ENCODE measurements around the gene F13A1.
"Not testable (repeated sequence)": the region's sequence is repeated elsewhere in the genome, so short reads cannot be mapped to it uniquely, and the experiment has no call there.

F13A1 gene

DNA sequence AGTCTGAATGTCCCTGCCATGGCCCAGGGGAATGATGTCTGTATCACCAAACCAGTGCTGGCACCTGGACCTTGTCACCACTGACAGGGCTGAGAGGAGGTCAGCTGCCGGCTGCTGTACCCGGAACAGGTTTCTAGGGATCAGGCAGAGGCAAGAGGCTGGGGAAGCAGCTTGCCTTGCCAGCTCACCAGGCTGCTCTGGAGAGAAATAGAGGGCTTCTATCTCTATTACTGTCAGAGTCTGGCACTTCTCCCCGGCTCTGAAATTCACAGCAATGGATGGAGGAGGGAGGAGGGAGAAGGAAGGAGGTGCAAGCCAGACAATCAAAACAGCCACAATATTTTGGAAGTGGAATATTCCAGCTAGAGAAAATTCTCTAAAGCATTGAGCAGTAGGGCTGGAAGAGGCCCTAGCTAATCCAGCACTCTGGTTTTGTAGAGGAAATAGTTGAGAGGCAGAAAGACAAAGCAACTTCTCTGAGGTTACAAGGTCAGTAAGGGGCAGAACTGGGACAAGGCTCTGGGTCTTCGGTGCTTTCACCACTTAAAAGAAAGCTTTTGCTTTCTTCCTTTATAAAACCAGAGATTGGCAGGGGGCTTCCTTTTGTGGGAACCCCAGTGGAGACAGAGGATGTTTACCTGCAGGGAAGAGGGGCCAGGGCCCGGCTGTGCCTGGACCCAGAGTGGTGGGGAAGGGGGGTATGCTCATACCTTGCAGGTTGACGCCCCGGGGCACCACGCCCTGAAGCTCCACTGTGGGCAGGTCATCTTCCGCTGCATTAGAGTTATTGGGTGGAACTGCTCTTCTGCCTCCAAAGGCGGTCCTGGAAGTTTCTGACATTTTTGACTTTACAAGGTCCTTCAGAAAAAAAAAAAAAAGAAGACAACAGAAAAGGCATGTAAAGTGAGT, 2.4 kb downstream of the F13A1 start:
- DNase-seq: peak in 1 of 2 donors; percentile 45

DNA sequence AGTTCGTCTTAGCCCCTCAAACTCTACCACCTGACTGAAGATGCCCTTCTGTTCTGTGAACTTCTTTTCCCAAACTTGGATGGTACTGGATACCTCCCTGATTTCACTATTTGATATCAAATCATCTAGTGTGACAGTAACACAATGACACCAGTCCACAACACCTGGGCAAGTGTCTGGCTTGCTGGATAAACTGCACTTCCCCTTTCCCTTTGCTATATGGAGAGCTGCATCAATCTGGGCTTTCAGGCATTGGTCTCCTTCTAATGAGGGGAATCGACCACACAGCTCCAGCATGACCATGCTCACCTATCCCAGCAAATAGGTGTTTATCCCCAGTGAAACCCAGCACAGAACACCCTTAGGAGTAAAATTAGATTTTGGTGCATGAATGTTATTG, 3.1 kb downstream of the F13A1 start:
- DNase-seq: no peak

- no peak for DNase-seq
These were observed 4.8 kb downstream of the F13A1 start for GRCh38 chr6:6315660-6316059.

GRCh38 chr6:6314596-6314995, 5.9 kb downstream of the F13A1 start:
- DNase-seq: no peak

- DNase-seq: no peak
These were observed 7.5 kb downstream of the F13A1 start for GRCh38 chr6:6312901-6313441.

DNA sequence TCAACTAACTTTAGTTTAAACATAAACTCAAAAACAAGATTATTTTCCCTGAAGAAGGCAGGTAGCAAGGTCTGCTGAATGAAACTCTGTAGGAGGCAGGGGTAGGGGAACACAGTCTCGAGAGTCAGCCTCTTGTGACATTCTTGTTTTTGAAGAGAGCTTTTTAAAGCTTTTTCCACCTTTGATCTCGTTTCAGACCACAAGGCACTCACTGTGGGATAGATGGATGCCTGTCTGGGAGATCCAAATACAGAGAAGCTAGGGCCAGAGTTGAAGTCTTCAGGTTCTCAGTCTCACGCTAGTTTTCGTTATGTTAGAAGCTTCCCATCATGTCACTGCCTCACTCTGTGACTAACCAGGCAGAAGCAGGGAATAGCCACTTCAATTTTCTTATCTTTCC, 14.9 kb downstream of the F13A1 start:
- DNase-seq: no peak

GRCh38 chr6:6300383-6300782, 20.1 kb downstream of the F13A1 start:
- not testable (repeated sequence) for DNase-seq

DNA sequence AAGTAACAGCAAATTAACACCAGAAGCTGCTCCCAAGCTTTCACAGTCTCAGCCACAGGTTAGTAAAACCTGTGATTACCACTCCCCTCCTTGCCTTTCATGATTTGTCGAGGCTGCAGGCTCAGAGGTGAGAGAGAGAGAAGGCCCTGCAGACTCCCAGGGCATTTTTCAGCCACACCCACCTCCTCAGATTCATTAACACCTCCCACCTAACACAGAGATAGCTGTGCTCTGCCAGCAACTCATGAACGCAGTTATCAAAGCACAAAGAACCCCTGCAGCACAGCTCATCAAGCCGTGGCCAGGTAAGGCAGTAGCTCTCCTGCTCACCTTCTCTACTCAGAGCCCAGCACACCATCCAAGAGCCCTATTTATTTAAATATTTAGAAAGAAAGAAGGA, 27.1 kb downstream of the F13A1 start:
- DNase-seq: no peak

GRCh38 chr6:6287415-6287814, 33.0 kb downstream of the F13A1 start:
- no peak for DNase-seq

- DNase-seq: no peak
These were observed 34.8 kb downstream of the F13A1 start for GRCh38 chr6:6285679-6286078.

- DNase-seq: no peak
These were observed 36.1 kb downstream of the F13A1 start for GRCh38 chr6:6284221-6284966.

- no peak for DNase-seq
These were observed 36.7 kb downstream of the F13A1 start for GRCh38 chr6:6283746-6284145.

GRCh38 chr6:6282716-6283115, 37.7 kb downstream of the F13A1 start:
- no peak for DNase-seq

- DNase-seq: no peak
These were observed 43.0 kb downstream of the F13A1 start for GRCh38 chr6:6277413-6277812.

DNA sequence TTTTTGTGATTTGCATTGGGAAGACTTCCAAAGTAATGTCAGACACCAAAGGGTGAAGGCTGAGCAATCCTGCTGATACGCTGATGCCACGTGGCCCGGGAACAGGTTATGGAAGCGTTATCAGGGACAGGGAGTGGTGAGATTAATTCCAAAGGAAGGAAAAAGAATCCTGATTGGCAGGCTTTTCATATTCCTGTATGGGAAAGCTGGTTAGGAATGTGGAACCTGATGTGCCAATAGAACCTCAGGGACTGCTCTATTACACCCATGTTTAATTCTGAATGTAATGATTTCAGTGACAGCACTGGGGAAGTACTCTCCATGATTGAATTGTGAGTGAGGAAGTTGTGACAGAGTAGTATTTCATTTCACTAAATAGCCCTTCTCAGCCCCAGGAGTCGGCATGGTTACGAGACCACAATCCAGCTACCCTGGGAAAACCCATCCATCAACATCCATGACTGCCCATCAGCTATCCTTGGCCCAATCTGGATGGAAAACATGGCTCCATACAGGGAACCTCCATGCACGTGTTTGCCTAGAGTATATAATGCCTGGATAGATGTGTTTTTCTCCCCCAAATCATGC, 49.4 kb downstream of the F13A1 start:
- no peak for DNase-seq

DNA sequence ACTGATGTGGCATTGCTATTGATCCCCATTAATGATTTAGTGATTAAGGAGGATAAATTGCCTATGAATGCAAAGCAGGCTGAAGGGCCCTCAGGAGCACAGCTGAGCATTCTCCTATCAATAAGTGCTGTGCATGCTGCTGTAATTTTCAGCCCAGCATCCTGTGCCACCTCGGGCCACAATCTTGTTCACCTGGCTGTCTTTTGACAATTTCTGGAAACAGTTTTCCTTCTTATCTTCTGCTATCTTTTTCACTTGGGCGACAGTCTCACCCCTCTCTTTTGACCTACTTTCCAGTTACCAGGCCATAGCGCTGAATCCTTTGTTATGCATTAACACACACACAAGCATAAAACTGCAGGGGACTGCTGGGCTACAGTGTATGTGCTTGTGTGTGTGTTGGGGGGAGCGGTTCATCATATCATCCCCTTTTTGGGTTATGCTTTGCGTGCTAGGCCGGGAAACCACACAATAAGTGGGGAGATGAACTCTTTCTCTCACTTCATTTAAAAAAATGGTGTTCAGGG, 60.2 kb downstream of the F13A1 start:
- DNase-seq: no peak

- DNase-seq: no peak
These were observed 63.6 kb downstream of the F13A1 start for GRCh38 chr6:6256886-6257285.

GRCh38 chr6:6256259-6256658, 64.2 kb downstream of the F13A1 start:
- DNase-seq: no peak

- DNase-seq: no peak
These were observed 68.7 kb downstream of the F13A1 start for GRCh38 chr6:6251555-6252280.

GRCh38 chr6:6248651-6249050, 71.8 kb downstream of the F13A1 start:
- no peak for DNase-seq

DNA sequence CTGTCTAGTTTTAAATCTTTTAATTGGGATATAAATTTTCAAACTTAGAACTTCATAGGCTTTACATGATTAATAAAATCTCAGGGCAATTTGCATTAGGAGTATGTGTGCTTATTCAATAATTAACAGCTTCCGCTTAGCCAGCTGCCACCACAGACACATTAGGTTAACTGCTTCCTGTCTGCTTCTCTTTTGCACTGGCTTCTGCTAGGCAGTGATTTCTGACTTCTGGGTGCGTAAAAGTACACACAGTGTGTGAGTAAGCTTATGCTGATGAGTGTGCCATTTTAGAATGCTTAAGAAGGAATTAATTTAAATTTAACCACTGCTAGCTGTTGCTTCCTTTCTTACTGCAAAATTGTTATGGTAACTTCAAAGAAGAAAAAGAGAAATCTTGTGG, 73.9 kb downstream of the F13A1 start:
- no peak for DNase-seq

DNA sequence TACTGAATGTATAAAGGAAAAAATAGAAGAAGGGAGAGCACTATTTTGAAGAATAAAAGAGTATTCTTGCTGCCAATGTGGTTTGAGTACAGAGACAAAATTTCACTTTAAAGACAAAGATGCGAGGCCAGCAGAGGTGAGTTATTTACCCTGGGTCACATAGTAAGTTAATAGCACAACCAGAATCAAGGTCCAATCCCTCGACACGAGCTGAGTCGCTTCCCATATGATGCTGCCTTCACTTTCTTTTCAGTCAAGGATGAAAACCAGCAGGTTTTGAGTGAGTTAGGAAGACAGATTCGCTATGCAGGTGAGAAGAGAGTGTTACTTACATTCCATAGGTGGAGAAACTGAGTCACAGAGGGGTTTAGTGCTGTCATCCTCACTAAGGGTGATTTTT, 75.8 kb downstream of the F13A1 start:
- no peak for DNase-seq

DNA sequence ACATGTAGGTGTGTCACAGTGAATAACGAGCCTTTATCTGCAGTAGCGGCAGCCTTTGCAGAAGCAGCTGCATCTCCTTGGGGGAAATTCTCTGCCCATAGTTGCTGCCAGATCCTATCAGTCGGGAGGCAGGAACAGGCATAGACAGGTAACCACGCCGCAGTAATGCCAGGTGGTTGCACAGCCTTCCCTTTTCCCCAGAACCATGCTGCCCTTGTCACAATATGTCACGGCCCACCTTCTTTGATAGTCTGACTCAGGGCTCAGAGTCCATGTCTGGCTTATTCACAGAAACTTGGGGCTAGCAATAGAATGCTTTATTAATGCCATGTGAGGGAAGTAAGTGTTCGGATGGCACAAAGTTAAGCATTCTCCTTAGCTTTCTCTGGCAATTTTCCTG, 76.6 kb downstream of the F13A1 start:
- no peak for DNase-seq

All from hippocampal formation (tissue), 2 donors.